AG08395 (cell line): ENCODE data around the gene DDA1.
A peak's percentile ranks its signal among the peaks of the same experiment; 100 is the strongest.
"Not testable (repeated sequence)": the region's sequence is repeated elsewhere in the genome, so short reads cannot be mapped to it uniquely, and the experiment has no call there.

ENCODE experiments used
- DNase-seq: peaks from one replicate; pipeline ENCODE4 v3.0.0; 2012; ENCODE audit warnings: mixed read lengths, low spot score

Gene DDA1

DNA sequence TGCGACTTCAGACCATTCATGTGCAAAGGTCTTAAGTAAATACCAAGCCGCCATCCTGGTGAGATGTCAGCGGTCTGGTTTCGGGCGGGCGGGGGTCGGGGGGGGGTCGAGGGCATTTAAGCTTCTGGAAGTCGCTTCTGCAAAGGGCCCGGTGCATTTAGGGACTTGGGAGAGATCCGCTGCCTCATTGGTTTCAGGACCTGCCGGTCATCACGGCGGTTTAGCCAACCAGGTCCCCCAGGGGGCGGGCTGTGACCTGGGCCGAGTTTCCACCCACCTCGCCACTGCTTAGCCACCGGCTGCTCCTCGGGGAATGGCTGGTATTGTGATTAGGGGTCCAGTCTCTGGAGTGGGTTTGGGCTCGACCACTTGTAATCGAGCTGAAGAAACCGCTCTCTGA lies 19.9 kb upstream of the DDA1 start:
- peak; percentile 94 for DNase-seq

- peak; percentile 97 for DNase-seq
These were observed 16.9 kb upstream of the DDA1 start for GRCh38 chr19:17292301-17293074.

GRCh38 chr19:17293605-17294004 lies 15.8 kb upstream of the DDA1 start:
- no peak for DNase-seq

DNA sequence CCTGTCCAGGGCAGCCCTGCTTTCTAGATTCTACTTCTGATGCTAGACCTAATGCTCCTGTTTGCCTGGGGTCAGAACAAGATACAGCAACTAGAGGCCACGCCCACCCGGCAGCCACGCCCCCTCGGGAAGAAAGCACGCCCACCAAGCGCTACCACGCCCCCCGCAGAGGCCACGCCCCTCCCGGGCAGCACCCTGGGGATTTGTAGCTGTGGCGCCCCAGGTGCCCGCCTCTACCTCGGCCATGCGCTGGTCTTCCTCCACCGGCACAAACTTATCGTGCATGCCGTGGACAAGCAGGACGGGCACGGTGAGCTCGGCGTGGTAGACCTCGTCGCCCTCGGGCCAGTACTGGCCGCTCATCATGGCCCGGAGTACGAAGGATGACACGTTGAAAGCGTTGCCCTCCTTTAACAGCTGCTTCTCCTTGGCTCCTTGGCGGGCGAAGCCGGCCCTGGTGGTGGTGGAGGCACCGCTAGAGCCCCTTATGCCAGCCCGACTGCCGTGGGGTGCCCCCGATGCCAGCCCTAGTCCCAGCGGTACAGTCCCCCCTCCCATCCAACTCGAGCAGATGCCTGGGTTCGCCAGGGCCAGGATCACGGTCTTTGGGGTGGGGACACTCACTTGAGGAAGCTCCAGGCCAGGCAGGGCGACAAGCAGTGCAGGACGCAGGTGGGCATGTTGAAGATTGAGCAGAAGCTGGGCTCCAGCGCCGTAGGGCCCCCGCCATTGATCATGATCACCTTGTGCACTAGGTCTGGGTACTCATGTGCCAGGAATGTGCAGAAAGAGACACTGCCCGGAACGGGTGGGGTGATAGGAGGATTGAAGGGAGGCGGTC lies 15.1 kb upstream of the DDA1 start:
- DNase-seq = peak; percentile 42

DNA sequence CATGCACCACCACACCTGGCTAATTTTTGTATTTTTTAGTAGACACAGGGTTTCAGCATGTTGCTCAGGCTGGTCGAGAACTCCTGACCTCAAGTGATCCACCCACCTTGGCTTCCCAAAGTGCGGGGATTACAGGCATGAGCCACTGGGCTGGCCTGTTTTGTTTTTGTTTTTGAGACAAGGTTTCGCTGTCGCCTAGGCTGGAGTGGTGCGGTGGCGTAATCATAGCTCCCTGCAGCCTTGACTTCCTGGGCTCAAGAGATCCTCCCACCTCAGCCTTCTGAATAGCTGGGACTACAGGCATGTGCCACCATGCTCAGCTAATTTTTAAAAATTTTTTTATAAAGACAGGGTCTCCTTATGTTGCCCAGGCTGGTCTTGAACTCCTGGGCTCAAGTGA lies 13.8 kb upstream of the DDA1 start:
- not testable (repeated sequence) for DNase-seq

DNA sequence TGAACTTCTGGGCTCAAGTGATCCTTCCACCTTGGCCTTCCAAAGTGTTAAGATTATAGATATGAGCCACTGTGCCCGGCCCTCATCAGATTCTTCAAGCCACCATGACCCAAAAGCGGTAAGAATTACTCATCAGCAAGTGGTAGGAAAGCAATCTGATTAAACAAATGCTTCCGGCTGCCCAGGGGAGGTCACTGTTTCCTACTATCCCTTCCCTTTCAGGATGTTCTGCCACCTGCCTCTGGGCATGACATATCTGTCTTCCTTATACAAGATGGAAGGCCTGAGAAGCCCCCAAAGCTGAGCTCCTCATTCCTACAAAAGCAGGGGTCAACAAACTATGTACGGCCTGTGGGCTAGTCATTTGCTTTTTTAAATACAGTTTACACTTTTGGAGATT lies 13.1 kb upstream of the DDA1 start:
- DNase-seq = peak; percentile 40

- DNase-seq = no peak
These were observed 12.4 kb upstream of the DDA1 start for GRCh38 chr19:17296976-17297375.

GRCh38 chr19:17300992-17301619 lies 8.3 kb upstream of the DDA1 start:
- no peak for DNase-seq

DNA sequence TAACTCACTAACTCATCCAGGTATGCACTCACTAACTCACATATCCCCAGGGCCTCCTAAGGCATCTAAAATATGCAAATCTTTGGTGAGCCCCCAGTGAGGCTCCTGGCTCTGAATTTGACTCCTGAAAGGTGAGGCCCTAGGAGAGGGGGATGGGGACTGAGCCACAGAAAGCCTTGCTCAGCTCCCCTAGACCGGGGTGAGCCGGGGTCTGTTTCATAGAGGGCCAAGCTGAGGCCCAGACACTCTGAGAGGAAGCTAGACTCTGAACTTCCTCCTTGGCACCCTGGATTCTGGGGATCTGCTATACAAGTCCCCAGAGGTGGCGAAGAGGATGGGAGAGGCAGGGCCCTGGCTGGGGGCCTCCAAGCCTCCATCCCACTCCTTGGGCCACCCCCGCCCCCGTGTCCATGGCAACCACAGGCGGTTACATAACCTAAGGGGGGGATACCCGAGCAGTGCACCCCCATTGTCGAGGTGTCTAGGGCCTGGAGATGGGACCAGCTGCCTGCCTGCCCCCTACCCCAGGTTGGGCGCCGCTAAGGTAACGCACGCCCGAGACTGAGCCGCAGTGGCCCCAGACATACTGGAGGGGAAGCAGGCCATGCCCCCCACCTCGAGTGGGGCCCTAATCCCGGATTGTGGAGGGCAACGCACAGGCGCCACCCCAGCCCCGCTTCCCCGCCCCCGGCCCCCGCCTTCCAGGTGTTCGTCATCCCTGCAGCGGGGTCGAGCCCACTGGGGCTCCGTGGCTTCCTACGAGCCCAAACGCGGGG lies 6.8 kb upstream of the DDA1 start:
- DNase-seq = no peak

DNA sequence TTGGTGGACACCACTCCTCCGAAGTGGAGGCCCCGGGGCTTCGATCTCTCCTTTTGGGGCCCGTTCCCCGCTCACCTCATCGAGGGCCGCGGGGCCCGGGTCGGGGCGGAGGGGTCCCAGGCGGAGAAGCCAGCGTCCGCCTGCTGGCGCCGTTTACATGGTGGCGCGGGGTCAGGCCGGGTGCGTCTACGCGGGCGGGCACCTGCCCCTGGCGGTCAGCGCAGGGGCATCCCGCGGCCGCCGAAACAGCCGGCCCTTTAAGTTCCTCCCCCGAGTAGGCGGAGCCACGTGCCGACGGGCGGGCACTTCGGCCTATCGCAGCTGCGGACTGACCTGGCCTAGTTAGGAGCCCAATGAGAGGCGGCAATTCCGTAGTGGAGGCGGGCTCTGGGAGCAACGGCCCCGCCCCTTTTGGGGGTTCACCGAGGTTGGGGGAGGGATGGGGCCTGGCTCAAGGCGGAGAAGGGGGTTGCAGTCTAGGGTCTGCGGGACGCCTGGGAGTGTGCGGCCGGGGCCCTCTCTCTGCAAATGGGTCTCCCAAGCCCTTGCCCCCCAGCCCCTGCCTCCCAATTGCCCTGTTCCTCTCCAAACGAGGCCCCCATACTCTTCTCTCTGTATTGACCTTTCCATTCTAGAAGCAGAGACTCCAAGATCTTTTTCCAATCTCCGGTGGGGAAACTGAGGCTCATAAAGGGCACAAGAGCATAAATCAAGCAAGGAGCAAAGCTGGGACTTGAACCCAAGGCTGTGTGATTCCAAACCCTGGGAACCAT lies 6.0 kb upstream of the DDA1 start, which contains the start of gene ABHD8:
Gene ABHD8, minus strand, starts transcription at position 259 of the 773 bp plus-strand sequence. CDS start 1,809 bp downstream, outside the sequence.
- DNase-seq = peak; percentile 98

DNA sequence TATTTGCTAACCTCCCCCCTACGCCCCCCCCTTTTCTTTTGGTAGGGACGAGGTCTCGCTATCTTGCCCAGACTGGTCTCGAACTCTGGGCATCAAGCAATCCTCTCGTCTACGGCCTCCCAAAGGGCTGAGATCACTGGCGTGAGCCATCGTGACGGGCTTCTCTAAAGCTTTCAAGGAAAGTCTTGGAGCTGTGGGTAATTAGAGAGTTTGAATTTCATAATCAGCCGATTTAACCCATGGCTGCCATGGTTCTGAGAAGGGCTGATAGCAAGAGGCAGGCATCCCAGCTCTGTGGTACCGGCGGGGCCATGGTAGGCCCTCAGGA lies 5.5 kb upstream of the DDA1 start:
- no peak for DNase-seq

- DNase-seq = no peak
These were observed 4.8 kb upstream of the DDA1 start for GRCh38 chr19:17304386-17305215.

- no peak for DNase-seq
These were observed 4.2 kb upstream of the DDA1 start for GRCh38 chr19:17305216-17305516.

- peak; percentile 92 for DNase-seq
These were observed 3.7 kb upstream of the DDA1 start, which contains the start of gene MRPL34 for GRCh38 chr19:17305517-17306284. TSS of gene MRPL34 (plus strand) at chr19:17305872. CDS start at chr19:17305893, 21 bp downstream.

DNA sequence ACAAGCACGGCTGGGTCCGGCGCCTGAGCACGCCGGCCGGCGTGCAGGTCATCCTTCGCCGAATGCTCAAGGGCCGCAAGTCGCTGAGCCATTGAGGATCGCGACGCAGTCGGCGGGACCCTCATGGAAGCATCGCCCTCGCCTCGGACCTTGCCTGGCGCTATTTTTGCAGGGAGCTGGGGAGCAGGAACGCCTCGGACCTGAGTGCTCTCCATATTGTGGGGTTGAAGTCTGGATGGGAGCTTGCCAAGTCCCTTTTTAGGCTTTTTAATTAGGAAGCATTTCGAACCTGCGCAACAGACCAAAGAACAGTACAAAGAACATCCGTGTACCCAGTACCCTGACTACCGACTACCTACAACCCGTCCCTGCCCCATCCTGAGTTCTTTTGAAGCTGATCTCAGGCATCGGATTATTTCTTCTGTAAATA lies 3.1 kb upstream of the DDA1 start:
- DNase-seq = no peak

DNA sequence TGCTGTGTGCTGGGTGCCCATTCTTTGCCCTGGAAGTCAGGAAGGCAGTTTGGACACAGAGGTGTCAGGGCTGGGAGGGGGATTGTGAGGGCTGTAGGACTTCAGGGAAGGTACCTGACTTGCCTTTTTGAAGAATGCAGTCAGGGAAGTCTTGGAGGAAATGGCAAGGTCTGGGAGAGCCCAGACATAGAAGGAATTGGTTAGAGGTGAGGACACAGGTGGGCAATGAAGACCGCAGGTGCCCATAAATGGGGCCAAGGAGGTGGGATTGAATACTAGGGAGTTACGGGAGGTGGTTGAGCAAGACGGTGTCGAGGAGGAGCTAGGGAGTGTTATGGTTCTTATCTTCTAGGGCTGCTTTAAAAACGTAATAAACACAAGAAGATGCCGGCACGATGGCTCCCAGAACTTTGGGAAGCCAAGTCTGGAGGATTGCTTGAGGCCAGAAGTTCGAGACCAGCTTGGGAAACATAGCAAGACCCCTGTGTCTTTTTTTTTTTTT lies 1.4 kb upstream of the DDA1 start:
- DNase-seq = no peak

GRCh38 chr19:17309965-17310461 lies 650 bp downstream of the DDA1 start:
- DNase-seq = no peak

DNA sequence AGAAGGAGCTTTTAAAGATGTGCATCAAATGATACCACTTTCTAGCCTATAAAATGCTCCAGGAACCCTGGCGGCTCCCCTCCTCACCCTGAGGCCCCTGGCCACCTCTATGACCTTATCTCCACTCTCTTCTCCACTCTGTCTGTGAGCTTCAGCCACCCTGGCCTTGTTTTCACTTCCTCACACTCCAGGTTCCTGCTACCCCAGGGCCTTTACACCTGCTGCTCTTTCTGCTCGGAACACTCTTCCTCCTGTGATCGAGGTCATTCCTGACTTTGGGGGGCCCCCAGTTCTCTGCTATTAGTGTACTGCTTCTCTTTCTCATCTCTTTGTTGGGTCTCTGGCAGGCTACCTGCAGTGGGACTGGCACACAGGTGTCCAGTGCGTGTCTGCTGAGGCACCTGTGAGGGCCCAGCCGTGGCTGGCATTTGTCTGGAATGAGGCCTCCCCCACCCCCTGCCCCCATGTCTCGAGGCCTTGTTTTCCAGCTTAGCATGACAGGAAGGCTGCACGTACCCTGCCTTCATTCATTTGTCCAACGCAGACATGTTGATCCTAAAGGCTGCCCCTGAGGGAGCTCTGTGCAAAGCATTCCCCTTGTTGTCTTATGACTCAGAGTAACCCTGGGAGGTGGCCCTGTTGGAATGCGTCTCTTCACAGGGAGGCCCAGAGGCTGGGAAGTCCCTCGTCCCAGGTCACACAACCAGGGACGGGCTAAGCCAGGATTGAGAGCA lies 2.3 kb downstream of the DDA1 start:
- DNase-seq = peak; percentile 59
